Endodermal cell (in vitro differentiated cells): Measurements from ENCODE around the gene NME7. TPM values are rescaled to one million over a fixed set of nuclear protein-coding genes. Genes with fewer than 3 reads are reported as not detected.

Source experiments
- DNase-seq: peaks from one replicate; pipeline ENCODE4 v3.0.0-alpha.2; 2017
- H3K27ac ChIP-seq: 2 replicates; pipeline ENCODE4 v1.5.1; 2013; ENCODE audit warnings: mild to moderate bottlenecking, low read depth, low read length, moderate library complexity
- H3K27me3 ChIP-seq: 2 replicates; pipeline ENCODE4 v1.6.1; 2013; ENCODE audit warnings: mild to moderate bottlenecking, low read length, moderate library complexity; ENCODE audit not compliant: insufficient read depth, control insufficient read depth, poor library complexity, severe bottlenecking
- H3K36me3 ChIP-seq: 2 replicates; pipeline ENCODE4 v1.7.0; 2013; ENCODE audit warnings: mild to moderate bottlenecking, low read length, moderate library complexity; ENCODE audit not compliant: control insufficient read depth, insufficient read depth
- H3K4me1 ChIP-seq: one replicate; pipeline ENCODE4 v1.7.0; 2013; ENCODE audit warnings: low read length; ENCODE audit not compliant: control insufficient read depth, insufficient read depth
- H3K4me3 ChIP-seq: 2 replicates; pipeline ENCODE4 v1.5.1; 2013; ENCODE audit warnings: mild to moderate bottlenecking, low read length, moderate library complexity
- H3K9ac ChIP-seq: 2 replicates; pipeline ENCODE4 v1.6.1; 2013; ENCODE audit warnings: mild to moderate bottlenecking, low read length, moderate library complexity; ENCODE audit not compliant: poor library complexity, severe bottlenecking; ENCODE audit errors: extremely low read depth
- H3K9me3 ChIP-seq: 2 replicates; pipeline ENCODE4 v1.6.1; 2013; ENCODE audit warnings: mild to moderate bottlenecking, low read length, moderate library complexity; ENCODE audit not compliant: control insufficient read depth
- H3K27ac Mint-ChIP-seq: 2 replicates; pipeline ENCODE4 v1.8.0; 2020; ENCODE audit warnings: mixed read lengths
- H3K27me3 Mint-ChIP-seq: 2 replicates; pipeline ENCODE4 v1.8.0; 2021; ENCODE audit warnings: mild to moderate bottlenecking, mixed read lengths; ENCODE audit not compliant: insufficient read depth
- H3K36me3 Mint-ChIP-seq: 2 replicates; pipeline ENCODE4 v1.8.0; 2020; ENCODE audit warnings: low read depth, mixed read lengths
- H3K4me1 Mint-ChIP-seq: 2 replicates; pipeline ENCODE4 v1.8.0; 2020; ENCODE audit warnings: mixed read lengths
- H3K4me3 Mint-ChIP-seq: 2 replicates; pipeline ENCODE4 v1.8.0; 2020; ENCODE audit warnings: mild to moderate bottlenecking, moderate library complexity, mixed read lengths
- H3K9me3 Mint-ChIP-seq: 2 replicates; pipeline ENCODE4 v1.8.0; 2020; ENCODE audit warnings: mild to moderate bottlenecking, mixed read lengths
- WGBS, 2 experiments: methylation state at CpG; one replicate each; pipeline versions ENCODE4 v1.1.5 to v1.1.7; 2013; ENCODE audit warnings: missing lambda C conversion rate in 2 of 2, mixed read lengths in 1 of 2; ENCODE audit not compliant: insufficient coverage in 1 of 2, insufficient read length in 1 of 2; 5-methylcytosine and 5-hydroxymethylcytosine counted together
- total RNA-seq, 2 donors: library from RNA; stranded (reverse); fragmentation: NEBNext Ultra II Directional in 1 of 2; extraction: Animal tissue kit (Norgen Biotek cat#: 25700) in 1 of 2; gene quantifications; 2 replicates in 1 of 2; 3 replicates in 1 of 2; pipeline ENCODE4 v1.2.1, GENCODE V29; 2021
- TF ChIP-seq, protein P1 (sequence below): fragments of 200-600 bp; sonication (generic); conservative IDR thresholded peaks from 2 replicates; pipeline ENCODE4 v1.5.0; 2021; ENCODE audit warnings: antibody characterized with exemption, mild to moderate bottlenecking

Gene NME7
- total RNA-seq, 2 donors from 2014 or later = 28.1 to 32.3 TPM

DNA sequence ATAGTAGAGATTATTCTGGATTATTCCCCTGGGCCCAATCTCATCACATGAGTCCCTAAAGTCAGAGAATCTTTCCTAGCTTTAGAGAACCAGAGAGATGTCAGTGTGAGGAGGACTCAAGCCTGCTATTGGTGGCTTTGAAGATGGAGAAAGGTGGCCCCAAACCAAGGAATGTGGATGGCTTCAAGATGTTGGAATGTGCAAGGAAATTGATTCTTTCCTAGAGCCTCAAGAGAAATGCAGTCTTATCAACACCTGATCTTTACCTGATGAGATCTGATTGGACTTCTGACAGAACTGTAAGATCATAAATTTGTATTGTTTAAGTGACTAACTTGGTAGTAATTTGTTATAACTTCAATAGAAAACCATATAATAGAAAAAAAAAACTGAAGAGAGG lies 51.0 kb downstream of the NME7 start:
- Mint-ChIP-seq H3K4me3 (no peak overlapping the region), H3K9me3 (no peaks in the 10 kb centered on the region), H3K27me3 (no peaks in the 10 kb centered on the region), H3K27ac (no peak overlapping the region), H3K36me3 (no peaks in the 10 kb centered on the region), H3K4me1 (no peaks in the 10 kb centered on the region)
- TF ChIP-seq, protein P1, sequence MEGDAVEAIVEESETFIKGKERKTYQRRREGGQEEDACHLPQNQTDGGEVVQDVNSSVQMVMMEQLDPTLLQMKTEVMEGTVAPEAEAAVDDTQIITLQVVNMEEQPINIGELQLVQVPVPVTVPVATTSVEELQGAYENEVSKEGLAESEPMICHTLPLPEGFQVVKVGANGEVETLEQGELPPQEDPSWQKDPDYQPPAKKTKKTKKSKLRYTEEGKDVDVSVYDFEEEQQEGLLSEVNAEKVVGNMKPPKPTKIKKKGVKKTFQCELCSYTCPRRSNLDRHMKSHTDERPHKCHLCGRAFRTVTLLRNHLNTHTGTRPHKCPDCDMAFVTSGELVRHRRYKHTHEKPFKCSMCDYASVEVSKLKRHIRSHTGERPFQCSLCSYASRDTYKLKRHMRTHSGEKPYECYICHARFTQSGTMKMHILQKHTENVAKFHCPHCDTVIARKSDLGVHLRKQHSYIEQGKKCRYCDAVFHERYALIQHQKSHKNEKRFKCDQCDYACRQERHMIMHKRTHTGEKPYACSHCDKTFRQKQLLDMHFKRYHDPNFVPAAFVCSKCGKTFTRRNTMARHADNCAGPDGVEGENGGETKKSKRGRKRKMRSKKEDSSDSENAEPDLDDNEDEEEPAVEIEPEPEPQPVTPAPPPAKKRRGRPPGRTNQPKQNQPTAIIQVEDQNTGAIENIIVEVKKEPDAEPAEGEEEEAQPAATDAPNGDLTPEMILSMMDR = no peak
- H3K4me1 ChIP-seq = no peaks in the 10 kb centered on the region
- no peak overlapping the region for H3K4me3 ChIP-seq
- DNase-seq = no peak
- H3K9ac ChIP-seq = no peak overlapping the region
- no peak overlapping the region for H3K27ac ChIP-seq
- H3K9me3 ChIP-seq = no peaks in the 10 kb centered on the region
- no peaks in the 10 kb centered on the region for H3K27me3 ChIP-seq
- H3K36me3 ChIP-seq = no peaks in the 10 kb centered on the region

DNA sequence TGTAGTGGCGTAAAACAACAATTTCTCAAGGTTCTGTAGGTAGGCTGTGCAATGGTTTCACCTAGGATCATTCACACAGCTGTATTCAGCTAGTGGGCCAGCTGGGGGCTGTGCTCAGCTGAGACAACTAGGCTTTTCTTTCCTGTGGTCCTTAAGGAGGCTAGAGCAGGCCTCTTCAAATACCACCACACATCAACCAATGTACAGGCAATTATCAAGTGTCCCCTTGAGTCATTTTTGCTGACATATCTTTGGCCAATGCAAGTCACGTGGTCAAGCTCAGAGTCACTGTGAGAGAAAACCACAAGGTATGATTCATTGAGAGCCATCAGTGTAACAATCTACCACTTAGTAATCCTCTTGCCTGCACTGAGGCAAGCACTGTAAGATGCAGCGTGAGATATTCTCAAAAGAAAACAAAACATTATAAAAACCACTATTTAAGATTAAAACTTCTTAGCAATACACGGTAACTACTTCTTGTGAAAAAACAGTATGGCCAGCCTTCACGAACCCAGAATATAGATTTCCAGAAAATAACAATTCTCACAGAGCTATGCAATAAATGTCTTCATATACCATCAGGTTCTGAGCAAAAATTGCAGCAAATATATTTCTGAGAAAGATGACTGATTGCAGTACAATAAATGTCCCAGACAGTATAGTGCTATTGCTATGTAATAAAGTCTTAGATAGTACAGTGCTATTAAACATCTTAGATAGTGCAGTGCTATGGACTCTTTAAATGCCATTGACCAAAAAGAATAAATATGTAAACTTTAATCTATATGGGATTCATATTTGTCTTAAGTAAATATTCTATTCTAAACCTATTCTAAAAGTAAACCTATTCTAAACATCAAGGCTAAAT lies 55.3 kb downstream of the NME7 start:
- Histone ChIP-seq H3K4me1 (no peaks in the 10 kb centered on the region), H3K27me3 (no peaks in the 10 kb centered on the region), H3K27ac (no peak overlapping the region), H3K9me3 (no peaks in the 10 kb centered on the region), H3K36me3 (no peaks in the 10 kb centered on the region), H3K4me3 (no peak overlapping the region), H3K9ac (no peak overlapping the region)
- WGBS, 2 experiments = 92 to 94% methylated on average over 4 to 5 of the region's 5 CpGs
- TF ChIP-seq, protein P1 = no peak
- H3K27me3 Mint-ChIP-seq = no peaks in the 10 kb centered on the region
- DNase-seq = no peak
- H3K27ac Mint-ChIP-seq = no peak overlapping the region
- H3K4me3 Mint-ChIP-seq = no peak overlapping the region
- no peaks in the 10 kb centered on the region for H3K4me1 Mint-ChIP-seq
- H3K9me3 Mint-ChIP-seq = no peaks in the 10 kb centered on the region
- peaks cover 4% of the 10 kb centered on the region for H3K36me3 Mint-ChIP-seq

DNA sequence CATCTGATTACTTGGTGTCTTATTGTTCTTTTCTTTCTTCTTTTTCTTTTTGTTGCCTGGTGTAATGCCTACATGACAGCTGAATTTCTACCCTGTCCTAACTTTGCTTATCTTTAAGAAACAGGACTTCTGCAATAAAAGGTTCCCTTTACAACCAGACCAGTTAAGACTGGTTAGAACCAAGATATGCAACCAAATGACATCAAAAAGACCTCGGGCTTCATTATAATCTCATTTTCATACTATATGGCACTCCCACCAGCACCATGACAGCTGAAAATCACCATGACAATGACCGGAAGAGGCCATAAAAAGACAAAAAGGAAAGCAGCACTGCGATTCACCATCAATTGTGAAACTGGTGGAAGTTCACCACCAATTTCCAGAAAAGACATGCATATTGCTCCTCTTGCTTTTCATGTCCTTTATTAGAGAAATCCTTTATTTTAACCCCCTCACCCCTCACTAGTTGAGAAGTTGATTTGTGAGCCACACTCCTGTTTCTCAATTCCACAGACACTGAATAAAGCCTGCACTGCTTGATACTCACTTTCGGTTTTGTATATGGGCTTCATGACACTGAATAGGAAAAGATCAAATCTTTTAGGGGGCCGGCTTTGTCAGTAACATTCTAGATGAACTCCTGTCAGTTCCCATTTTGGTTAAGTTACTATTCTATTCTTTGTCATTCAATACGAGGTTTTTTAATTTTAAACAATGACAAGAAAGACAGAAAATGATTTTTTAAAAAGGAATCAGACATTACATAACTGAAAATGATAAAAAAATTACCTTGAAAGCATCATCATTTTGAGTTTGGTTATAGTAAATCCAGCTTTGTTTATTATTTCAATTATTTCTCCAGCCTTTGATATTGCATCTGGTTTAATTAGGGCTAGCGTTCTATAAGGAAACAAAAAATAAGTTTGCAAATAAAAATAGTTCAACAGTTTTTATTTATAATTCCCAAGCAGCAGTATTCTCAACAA lies 58.1 kb downstream of the NME7 start:
- Histone ChIP-seq H3K27me3 (no peaks in the 10 kb centered on the region), H3K36me3 (peaks cover 3% of the 10 kb centered on the region), H3K9ac (no peak overlapping the region), H3K4me3 (no peak overlapping the region), H3K9me3 (no peaks in the 10 kb centered on the region), H3K4me1 (no peaks in the 10 kb centered on the region), H3K27ac (peak overlapping the region; percentile 67)
- peaks cover 15% of the 10 kb centered on the region for H3K36me3 Mint-ChIP-seq
- 75 to 87% methylated on average over 5 to 6 of the region's 7 CpGs for WGBS, 2 experiments
- no peaks in the 10 kb centered on the region for H3K27me3 Mint-ChIP-seq
- H3K27ac Mint-ChIP-seq = no peak overlapping the region
- DNase-seq = no peak
- H3K4me3 Mint-ChIP-seq = no peak overlapping the region
- no peaks in the 10 kb centered on the region for H3K4me1 Mint-ChIP-seq
- TF ChIP-seq, protein P1 = no peak
- no peaks in the 10 kb centered on the region for H3K9me3 Mint-ChIP-seq
